Measurements from ENCODE around the gene LRSAM1.

Gene LRSAM1

GRCh38 chr9:127518091-127518856 lies 67.0 kb downstream of the LRSAM1 start:
- no peak for DNase-seq

DNA sequence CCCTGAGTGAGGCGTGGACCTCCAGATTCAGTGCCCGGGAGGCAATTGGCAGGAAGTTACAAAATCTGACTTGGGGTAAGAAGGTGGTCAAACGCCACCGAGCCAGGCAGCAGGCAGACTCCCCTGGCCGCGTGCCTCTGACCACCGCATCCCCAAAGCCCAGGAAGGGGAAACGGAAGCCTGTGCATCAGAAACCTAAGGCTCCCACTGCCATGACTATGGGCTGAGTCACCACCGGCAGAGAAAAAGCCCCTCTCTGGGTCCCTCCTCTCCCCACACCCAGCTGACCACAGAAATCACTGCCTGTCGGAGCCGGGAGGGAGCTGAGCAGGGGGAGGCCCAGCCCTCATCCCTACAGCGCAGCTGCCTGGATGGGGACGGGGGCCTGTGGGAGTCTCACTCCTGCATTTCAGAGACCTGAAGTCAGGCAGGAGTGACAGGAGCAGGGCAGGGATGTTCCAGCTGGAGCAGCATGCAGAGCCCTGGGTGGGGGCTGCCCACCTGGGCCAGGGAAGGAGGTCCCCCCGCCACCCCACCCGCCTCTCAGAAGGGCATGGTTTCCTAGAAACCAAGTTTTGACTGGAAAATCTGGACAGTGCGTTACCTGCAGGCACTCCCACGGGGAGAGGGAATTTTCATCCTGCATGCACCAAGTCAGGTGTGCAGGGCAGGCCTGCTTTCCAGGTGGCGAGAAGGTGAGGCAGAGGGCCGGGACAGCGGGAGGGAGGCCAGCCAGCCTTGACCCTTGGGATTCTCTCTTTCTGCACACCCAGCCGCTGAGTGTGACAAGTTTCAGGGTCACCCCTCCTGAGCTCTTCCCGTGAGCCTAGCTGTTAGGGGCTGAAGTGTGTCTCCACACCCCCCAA lies 68.2 kb downstream of the LRSAM1 start:
- DNase-seq: peak; percentile 99

- peak; percentile 96 for DNase-seq
These were observed 69.9 kb downstream of the LRSAM1 start for GRCh38 chr9:127520941-127521918.

DNA sequence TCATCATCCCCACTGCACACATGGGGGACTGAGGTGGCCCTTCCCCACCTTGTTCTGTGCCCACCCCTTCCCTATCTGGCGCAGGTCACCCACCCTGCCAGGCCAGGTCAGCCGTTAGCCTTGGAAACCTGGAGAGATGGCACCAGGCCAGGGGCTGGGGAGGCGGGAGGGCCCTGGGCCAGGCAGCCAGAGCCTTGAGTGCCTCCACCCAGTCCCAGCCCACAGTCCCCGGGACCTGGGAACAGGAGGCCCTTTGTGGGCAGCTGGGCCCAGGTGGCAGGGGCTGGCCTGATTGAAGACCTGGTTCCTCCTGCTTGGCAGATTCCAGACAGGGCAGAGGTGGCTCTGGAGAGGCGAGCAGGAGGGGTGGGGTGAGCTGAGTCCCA lies 70.6 kb downstream of the LRSAM1 start:
- no peak for DNase-seq

- DNase-seq: peak; percentile 69
These were observed 71.4 kb downstream of the LRSAM1 start for GRCh38 chr9:127522727-127523126.

DNA sequence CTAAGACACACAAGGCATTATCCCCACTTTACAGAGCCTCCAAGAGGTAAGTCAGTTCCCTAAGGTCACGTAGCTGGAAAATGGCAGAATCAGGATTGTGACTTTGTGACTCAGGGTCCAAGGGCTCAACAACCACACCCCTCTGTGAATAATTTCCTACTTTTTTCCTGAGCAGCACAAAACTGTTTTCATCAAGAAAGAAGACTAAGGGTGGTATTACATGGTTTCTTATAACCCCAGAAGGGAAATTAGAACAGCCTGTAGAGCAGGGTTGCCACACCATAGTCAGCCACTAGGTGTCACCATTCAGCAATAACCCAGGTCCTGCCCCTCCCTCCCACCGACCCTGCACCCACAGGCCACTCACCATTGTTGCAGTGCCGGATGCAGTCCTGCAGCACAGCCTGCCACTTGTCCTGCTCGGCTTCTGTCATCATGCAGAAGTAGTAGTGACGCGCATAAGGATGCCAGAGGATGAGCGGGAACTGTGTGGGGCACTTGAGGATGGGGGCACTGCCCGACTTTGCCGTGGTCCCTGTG lies 72.1 kb downstream of the LRSAM1 start:
- DNase-seq: peak; percentile 51

DNA sequence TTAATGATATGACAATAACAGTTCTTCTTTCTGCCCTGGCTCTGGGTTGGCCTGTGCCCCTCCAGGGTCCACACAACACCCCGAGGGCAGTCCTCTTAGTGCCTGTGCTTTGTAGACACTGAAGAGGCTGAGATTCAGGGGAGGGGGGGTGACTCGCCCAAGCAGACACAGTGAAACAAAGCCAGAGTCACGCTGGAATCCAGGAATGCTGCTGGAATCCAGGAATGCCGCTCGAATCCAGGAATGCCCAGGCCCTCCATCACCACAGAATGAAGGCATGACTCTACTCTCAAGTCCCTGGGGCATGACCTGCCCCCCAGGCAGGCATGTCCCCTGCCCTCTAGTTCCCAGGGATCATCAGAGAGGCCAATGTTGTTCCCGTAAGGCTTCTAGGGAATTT lies 73.1 kb downstream of the LRSAM1 start:
- DNase-seq: peak; percentile 98

DNA sequence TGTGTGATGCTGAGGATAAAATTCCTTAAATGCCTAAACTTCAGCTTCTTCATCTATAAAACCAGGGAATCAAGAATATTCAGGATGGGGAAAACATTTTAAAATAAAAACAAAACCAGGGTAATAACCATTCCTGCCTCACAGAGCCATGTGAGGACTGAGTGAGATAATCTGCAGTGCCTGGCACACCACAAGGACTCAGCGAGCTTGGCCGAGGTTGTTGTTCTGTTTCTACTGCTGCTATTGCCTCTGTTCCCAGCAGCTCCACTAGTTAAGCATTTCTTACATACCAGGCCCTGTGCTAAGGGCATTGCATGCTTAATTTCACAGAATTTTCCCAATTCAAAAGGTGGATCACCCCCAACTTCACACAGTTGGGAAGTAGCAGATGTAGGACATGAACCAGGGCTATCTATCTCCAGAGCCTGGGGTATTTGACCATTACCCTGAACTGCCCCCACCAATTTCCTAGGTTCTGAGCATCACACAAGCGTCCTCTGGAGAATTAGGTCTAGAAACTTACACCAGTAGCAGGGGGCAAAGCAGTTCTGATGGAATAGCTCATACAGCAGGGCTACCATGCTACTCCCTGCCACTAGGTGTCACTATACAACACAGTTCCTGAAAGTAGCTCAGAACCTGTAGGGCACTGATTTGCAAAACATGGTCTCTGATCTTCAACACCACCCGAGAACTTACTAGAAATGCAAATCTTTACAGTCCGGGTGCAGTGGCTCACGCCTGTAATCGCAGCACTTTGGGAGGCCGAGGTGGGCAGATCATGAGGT lies 74.3 kb downstream of the LRSAM1 start:
- peak; percentile 54 for DNase-seq

GRCh38 chr9:127526655-127527559 lies 75.6 kb downstream of the LRSAM1 start:
- DNase-seq: no peak

- no peak for DNase-seq
These were observed 76.4 kb downstream of the LRSAM1 start for GRCh38 chr9:127527560-127528268.

GRCh38 chr9:127528422-127529251 lies 77.3 kb downstream of the LRSAM1 start:
- no peak for DNase-seq

DNA sequence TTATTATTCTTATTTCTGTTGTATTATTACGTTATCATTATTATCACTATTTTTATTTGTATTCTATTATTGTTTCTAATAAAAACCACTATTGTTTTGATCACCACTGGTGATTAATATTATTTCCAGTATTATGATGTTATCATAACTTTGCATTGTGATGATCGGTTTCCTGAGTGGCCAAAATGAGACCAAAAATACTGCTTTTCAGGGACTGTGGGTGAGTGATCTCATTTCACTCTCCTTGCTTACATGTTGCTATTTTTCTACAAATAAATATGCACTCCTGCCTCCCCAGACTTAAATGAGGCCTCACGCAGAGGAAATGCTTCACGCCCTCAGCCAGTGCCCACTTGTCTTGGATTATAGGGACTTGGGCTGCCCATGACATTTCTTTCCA lies 78.4 kb downstream of the LRSAM1 start:
- no peak for DNase-seq

DNA sequence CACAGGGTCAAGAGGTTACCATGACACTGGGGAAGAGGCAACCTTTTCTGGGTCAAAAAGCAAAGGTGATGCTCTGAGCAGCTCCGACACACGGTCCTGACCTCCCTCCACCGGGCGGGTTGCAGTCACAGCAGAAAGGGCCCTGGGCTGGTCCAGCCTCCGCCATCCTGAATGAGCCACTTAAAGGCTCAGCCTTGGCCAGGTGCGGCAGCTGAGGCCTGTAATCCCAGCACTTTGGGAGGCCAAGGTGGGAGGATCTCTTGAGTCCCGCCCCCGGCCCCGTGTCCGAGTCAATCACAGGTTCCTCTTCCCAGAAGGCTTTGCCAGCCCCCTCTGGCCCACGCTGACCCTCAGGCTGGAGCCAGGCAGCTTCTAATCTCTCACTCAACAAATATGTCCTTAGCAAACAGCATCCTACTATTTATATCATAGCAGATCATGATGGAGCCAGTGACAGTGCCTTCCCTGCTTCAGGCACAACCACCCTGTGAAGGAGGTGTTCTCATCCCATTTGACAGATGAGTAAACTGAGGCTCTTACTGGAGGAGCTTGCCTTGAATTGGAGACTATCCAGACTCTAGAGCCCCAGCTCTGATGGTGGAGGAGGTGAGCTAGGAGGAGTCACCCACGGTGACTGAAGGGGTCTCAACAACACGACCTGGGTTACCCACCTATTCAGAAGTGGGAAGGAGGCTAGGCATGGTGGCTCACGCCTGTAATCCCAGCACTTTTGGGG lies 79.1 kb downstream of the LRSAM1 start:
- DNase-seq: no peak

GRCh38 chr9:127531676-127532075 lies 80.4 kb downstream of the LRSAM1 start:
- peak; percentile 52 for DNase-seq

DNA sequence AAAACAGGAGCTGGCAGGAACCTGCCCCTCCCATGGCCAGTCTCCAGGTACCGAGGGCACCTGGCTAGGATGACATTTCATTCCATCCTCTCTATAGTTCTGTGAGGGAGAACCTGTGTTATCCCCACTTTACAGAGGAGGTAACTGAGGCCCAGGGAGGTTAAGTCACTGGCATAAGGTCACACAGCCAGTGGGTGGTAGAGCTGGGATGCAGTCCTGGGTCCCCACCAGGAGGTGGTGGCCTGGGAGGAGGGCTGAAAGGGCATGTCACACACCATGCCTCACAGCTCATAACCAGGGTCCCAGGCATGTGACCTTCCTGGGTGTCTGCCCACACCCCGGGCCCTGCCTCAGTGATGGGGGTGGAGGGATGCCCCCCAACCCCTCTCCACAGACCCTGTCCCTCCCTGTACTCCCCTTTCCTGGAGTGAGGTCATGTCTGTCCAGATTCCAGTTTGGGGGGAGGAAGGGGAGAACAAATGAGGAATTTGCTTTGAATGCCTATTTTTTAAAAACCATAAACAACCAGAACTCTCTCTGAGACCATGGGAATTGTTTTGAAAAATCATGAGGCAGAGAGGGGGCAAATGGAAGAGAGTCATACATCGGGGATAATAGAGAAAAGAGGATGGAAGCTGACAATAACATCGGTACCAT lies 83.1 kb downstream of the LRSAM1 start:
- no peak for DNase-seq

- DNase-seq: no peak
These were observed 83.6 kb downstream of the LRSAM1 start for GRCh38 chr9:127534931-127535330.

DNA sequence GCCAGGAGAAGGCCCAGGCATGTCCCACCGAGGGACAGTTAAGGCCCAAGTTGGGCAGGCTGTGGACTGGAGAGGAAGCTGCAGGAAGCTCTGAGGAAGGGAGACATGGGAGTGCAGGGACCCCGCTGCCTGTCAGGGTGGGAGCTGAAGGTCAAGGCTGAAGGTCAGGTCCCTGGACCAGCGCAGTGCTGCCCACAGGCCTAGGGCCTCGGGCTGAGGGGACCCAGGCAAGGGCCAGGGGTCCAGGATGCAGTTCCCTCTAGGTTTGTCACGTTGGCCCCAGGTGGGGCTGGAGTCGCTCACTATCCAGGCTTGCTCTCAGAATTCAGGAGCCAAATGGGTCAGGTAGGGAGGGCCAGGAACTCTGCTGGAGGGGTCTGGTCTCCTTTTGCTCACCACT lies 84.1 kb downstream of the LRSAM1 start:
- no peak for DNase-seq

All from fibroblast of skin of back (primary cell).